Measurements from ENCODE around the gene EDDM3A. TPM values are rescaled to one million over a fixed set of nuclear protein-coding genes. Genes with fewer than 3 reads are reported as not detected.

Gene EDDM3A
- polyA plus RNA-seq, 1 of the 3 experiments (the other 2 are of a cell fraction): not detected

- ChIA-PET CTCF (interaction anchor here (0.6 to 2.6 kb wide), 8 partner anchors 11 to 370 kb away, joined by 3 to 15 read pairs (median 4); no protein-coding TSS in a partner anchor), POLR2A (no interaction called here)
- Histone ChIP-seq H3K9me3 (no peaks in the 10 kb centered on the region), H4K20me1 (ENCODE audit: insufficient read depth) (no peaks in the 10 kb centered on the region), H3K4me3 (ENCODE audit: low read depth in 2 of 2, low read length in 1 of 2) (no peak overlapping the region), H3K27ac (ENCODE audit: low read depth in 2 of 2, low read length in 1 of 2) (no peak overlapping the region), H3K9ac (no peak overlapping the region), H3K36me3 (replicated peaks in 1 of 2; ENCODE audit: control insufficient read depth in 1 of 2, insufficient read depth in 2 of 2, low read length in 1 of 2) (peaks cover 0 to 6% of the 10 kb centered on the region in 2 experiments), H2AFZ (ENCODE audit: low read depth) (no peak overlapping the region), H3K4me2 (no peak overlapping the region), H3K79me2 (ENCODE audit: insufficient read depth) (no peaks in the 10 kb centered on the region), H3K27me3 (ENCODE audit: insufficient read depth) (no peaks in the 10 kb centered on the region; the same call in 1 of the 2 replicates), H3F3A (replicated peaks; ENCODE audit: insufficient read depth) (peaks cover 3% of the 10 kb centered on the region), H3K9me2 (no peaks in the 10 kb centered on the region), H3K4me1 (ENCODE audit: control insufficient read depth in 1 of 2, insufficient read depth in 2 of 2, low read depth in 1 of 2, low read length in 1 of 2) (no peaks in the 10 kb centered on the region)
- TF ChIP-seq, protein P1, sequence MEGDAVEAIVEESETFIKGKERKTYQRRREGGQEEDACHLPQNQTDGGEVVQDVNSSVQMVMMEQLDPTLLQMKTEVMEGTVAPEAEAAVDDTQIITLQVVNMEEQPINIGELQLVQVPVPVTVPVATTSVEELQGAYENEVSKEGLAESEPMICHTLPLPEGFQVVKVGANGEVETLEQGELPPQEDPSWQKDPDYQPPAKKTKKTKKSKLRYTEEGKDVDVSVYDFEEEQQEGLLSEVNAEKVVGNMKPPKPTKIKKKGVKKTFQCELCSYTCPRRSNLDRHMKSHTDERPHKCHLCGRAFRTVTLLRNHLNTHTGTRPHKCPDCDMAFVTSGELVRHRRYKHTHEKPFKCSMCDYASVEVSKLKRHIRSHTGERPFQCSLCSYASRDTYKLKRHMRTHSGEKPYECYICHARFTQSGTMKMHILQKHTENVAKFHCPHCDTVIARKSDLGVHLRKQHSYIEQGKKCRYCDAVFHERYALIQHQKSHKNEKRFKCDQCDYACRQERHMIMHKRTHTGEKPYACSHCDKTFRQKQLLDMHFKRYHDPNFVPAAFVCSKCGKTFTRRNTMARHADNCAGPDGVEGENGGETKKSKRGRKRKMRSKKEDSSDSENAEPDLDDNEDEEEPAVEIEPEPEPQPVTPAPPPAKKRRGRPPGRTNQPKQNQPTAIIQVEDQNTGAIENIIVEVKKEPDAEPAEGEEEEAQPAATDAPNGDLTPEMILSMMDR (IDR thresholded peaks at IDR 0.05): no peak
- no peak for DNase-seq
- 53% methylated on average over 5 of the region's 5 CpGs for WGBS (ENCODE audit: low lambda C conversion rate)
Observed at GRCh38 chr14:20696764-20697163, 48.9 kb upstream of the EDDM3A start.

DNA sequence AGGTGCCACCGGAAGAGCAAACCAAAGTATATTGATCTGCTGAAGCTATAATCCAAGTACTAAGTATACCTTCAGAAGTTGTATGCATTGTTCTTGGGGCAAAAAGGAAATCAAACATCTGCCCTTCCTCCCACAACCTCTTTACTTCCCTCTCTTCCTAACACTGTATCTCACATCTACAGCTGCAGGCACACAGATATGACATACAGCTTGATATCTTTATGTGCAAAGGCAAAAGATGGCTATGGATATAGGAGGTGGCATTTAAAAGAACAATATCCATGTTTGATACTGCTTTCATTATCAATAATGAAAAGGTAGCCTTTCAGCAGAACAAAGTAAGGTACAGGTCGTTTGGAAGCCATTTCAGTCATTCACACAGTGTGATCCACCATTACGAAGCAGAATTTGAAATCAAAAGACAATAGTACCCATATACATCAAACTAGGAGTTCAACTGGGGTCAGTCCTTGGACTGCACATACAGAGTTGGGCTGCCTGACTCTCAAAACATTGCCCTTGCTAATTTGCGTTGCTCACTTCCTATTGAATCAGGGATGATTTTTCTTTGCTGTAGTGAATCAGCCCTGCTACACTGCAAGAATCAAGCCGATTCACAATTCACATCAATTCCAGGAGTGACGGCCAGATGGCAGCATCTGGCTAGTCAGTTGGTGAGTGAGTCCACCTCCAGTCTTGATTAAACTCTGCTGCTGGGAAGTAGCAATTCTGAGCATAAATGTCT is 48.2 kb upstream of the EDDM3A start:
- Histone ChIP-seq H3K79me2 (ENCODE audit: insufficient read depth) (no peaks in the 10 kb centered on the region), H3K4me1 (ENCODE audit: control insufficient read depth in 1 of 2, insufficient read depth in 2 of 2, low read depth in 1 of 2, low read length in 1 of 2) (no peaks in the 10 kb centered on the region), H3K9me2 (no peaks in the 10 kb centered on the region), H3K27me3 (ENCODE audit: insufficient read depth) (no peaks in the 10 kb centered on the region; the same call in 1 of the 2 replicates), H3K9me3 (no peaks in the 10 kb centered on the region), H3K27ac (ENCODE audit: low read depth in 2 of 2, low read length in 1 of 2) (no peak overlapping the region), H4K20me1 (ENCODE audit: insufficient read depth) (no peaks in the 10 kb centered on the region), H3F3A (replicated peaks; ENCODE audit: insufficient read depth) (peaks cover 3% of the 10 kb centered on the region), H2AFZ (ENCODE audit: low read depth) (peak overlapping the region; percentile 52; the same call in 1 of the 2 replicates), H3K4me3 (ENCODE audit: low read depth in 2 of 2, low read length in 1 of 2) (no peak overlapping the region; a peak in 1 of 4 replicates), H3K36me3 (replicated peaks in 1 of 2; ENCODE audit: control insufficient read depth in 1 of 2, insufficient read depth in 2 of 2, low read length in 1 of 2) (peaks cover 0 to 6% of the 10 kb centered on the region in 2 experiments), H3K9ac (no peak overlapping the region), H3K4me2 (no peak overlapping the region)
- CTCF ChIA-PET: interaction anchor here (0.6 to 2.6 kb wide), 8 partner anchors 11 to 371 kb away, joined by 3 to 15 read pairs (median 4); no protein-coding TSS in a partner anchor
- peak; percentile 59 for DNase-seq
- 18% methylated on average over 6 of the region's 6 CpGs for WGBS (ENCODE audit: low lambda C conversion rate)
- TF ChIP-seq GATA2 (CRISPR knock-in tag; IDR thresholded peaks at IDR 0.05) (no peak), SMC3 (IDR thresholded peaks at IDR 0.05; ENCODE audit: low read depth, low read length) (peak; percentile 67), RAD21 (IDR thresholded peaks at IDR 0.05; ENCODE audit: low read length) (peak; percentile 73)
- TF ChIP-seq, protein P1 (IDR thresholded peaks at IDR 0.05): peak; percentile 75
- POLR2A ChIA-PET: no interaction called here

- POLR2A ChIA-PET: no interaction called here
Observed at GRCh38 chr14:20698018-20698329, 47.7 kb upstream of the EDDM3A start.

More at GRCh38 chr14:20698018-20698329, 47.7 kb upstream of the EDDM3A start:
- Histone ChIP-seq H3K9ac (no peak overlapping the region), H4K20me1 (ENCODE audit: insufficient read depth) (no peaks in the 10 kb centered on the region), H3K36me3 (replicated peaks in 1 of 2; ENCODE audit: control insufficient read depth in 1 of 2, insufficient read depth in 2 of 2, low read length in 1 of 2) (peaks cover 0 to 6% of the 10 kb centered on the region in 2 experiments), H3K4me2 (no peak overlapping the region), H3F3A (replicated peaks; ENCODE audit: insufficient read depth) (peaks cover 3% of the 10 kb centered on the region), H3K9me3 (no peaks in the 10 kb centered on the region), H3K9me2 (no peaks in the 10 kb centered on the region), H3K4me3 (ENCODE audit: low read depth in 2 of 2, low read length in 1 of 2) (no peak overlapping the region; a peak in 1 of 4 replicates), H2AFZ (ENCODE audit: low read depth) (no peak overlapping the region), H3K27ac (ENCODE audit: low read depth in 2 of 2, low read length in 1 of 2) (no peak overlapping the region), H3K79me2 (ENCODE audit: insufficient read depth) (no peaks in the 10 kb centered on the region), H3K4me1 (ENCODE audit: control insufficient read depth in 1 of 2, insufficient read depth in 2 of 2, low read depth in 1 of 2, low read length in 1 of 2) (no peaks in the 10 kb centered on the region), H3K27me3 (ENCODE audit: insufficient read depth) (no peaks in the 10 kb centered on the region; the same call in 1 of the 2 replicates)
- CTCF ChIA-PET: interaction anchor here (1.0 to 2.6 kb wide), 4 partner anchors 10 to 273 kb away, joined by 3 to 15 read pairs (median 6); no protein-coding TSS in a partner anchor
- no peak for TF ChIP-seq TCF12 (IDR thresholded peaks at IDR 0.05)
- TF ChIP-seq, protein P2, sequence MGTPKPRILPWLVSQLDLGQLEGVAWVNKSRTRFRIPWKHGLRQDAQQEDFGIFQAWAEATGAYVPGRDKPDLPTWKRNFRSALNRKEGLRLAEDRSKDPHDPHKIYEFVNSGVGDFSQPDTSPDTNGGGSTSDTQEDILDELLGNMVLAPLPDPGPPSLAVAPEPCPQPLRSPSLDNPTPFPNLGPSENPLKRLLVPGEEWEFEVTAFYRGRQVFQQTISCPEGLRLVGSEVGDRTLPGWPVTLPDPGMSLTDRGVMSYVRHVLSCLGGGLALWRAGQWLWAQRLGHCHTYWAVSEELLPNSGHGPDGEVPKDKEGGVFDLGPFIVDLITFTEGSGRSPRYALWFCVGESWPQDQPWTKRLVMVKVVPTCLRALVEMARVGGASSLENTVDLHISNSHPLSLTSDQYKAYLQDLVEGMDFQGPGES (IDR thresholded peaks at IDR 0.05; ENCODE audit: low read depth, low read length): no peak
- TF ChIP-seq FOSL2 (IDR thresholded peaks at IDR 0.05; ENCODE audit: borderline replicate concordance, low read depth): no peak
- no peak for TF ChIP-seq ELF1 (IDR thresholded peaks at IDR 0.05)
- TF ChIP-seq, protein P3, sequence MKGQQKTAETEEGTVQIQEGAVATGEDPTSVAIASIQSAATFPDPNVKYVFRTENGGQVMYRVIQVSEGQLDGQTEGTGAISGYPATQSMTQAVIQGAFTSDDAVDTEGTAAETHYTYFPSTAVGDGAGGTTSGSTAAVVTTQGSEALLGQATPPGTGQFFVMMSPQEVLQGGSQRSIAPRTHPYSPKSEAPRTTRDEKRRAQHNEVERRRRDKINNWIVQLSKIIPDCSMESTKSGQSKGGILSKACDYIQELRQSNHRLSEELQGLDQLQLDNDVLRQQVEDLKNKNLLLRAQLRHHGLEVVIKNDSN (IDR thresholded peaks at IDR 0.05; ENCODE audit: borderline replicate concordance, low read depth): no peak
- TF ChIP-seq YY1 (IDR thresholded peaks at IDR 0.05; ENCODE audit: low read depth): no peak
- DNase-seq: no peak
